Activated T-cell treated with anti-CD3 and anti-CD28 coated beads for 4 hours (primary cell): ENCODE measurements around the gene P3H1.
"Not testable (repeated sequence)": the region's sequence is repeated elsewhere in the genome, so short reads cannot be mapped to it uniquely, and the experiment has no call there.

Experiments used
- DNase-seq: peaks from one replicate; pipeline ENCODE4 v3.0.0-alpha.2; 2020

P3H1 gene

DNA sequence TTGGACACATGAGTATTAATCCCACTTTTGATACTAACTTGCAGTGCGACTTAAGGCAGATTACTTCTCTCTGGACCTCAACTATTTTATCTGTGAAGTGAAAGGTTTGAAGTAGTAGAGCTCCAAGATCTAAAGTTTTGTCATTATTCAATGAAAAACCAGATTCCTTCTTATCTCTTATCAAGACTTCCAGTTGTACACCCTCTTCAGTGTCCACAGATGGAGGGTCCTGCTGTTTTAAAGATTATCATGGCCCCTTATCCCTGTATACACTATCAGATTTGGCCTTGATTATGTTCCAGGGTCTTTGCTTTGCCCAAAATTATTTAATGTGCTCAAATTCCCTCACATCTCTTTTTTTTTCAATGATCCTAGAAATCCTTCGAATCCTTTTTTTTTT lies 1.3 kb upstream of the P3H1 start:
- no peak for DNase-seq

DNA sequence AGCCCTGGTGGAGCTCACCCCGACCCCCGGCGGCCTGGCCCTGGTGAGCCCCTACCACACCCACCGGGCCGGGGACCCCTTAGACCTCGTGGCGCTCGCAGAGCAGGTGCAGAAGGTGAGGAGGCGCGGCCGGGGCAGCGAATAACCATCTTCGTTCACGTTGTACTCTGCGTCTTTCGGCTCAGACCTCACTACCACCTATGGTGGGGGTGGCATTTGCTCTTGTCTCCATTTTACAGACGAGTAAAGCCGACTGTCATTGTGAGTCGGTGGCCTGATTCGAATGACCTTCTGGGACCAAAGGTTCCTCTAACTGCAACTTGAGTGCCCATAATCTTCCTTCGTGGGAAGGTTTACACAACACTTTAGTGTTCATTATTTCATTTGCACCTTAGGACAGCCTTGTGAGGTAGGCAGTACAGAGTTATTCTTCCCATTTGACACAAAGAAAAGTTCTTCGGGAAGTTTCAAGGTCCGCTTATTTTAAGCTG lies 727 bp upstream of the P3H1 start:
- DNase-seq, result no peak

DNA sequence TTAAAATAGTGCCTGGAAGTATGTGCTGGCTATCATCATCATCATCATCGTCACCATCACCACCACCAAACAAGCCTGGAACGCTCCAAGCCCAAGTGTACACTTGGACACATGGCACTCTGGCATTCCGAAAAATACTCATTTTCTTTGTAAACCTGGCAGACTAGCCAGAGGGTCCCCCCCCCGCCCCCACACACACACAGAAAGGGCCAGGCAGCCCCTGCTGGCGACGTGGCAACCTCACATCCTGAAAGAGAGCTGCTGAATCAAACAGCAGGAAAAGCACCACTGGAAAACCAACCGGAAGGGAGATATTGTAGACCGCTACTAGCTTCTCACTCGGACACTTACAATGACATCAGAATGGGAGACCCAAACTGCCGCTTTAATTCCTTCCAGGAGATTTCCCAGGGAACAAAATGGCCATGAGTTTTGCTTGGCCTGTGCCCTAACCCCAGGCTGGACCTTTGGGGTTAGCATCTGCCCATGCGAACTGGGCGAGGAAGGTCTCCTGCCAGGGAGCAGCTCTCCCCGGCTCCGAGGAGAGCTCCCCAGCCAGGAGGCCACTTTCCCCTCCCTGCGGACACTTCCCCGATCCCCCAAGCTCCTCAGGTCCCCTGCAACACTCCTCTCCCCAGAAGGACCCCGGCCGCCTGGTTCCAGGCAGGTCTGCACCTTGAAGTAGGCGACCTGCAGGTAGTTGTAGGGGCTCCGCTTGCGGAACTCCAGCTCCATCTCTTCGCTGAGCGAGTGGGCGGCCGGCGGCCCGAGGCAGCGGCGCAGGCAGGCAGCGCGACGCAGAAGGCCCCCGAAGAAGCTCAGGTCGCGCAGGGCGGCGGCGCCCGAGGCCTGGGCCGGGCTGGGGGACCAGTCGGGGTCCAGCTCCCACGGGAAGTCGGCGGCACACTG lies 742 bp downstream of the P3H1 start:
- peak; percentile 27 for DNase-seq

DNA sequence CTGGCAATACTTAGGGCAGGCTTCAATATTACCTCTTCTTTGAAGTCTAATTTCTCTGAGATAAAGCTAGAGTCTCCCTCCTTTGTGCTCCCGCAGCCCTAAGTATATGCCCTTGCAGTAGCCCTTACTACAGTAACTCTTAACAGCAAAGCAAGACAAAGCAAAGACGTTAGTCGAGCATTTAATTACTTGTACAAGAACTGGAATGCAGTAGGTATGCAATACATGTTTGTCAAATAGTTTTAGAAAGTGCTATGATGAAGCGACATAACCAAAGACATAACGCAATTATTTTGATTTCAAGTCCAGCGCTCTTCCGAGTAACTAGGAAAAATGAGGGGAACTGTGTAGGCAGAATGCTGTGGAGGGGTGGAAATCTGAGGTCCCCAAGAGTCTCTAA lies 1.6 kb downstream of the P3H1 start:
- DNase-seq, result no peak

DNA sequence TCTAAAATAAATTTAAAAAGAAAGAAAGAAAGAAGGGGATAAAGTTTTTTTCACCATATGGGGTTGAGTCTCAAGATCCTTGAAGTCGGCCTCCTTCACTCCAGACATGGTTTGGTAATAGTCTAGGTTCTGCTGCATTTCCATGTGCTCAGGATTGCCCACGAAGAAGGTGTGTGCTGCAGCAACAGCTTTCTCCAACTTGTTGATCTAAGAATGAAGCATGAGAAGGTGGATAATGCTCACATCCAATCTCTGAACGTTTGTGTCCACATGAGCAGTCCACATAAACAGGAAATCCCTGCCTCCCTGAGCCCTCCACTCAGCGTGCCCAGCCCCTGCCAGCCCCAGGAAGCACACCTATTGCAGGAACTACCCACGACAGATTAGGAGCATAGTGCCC lies 4.6 kb downstream of the P3H1 start:
- DNase-seq, result no peak

DNA sequence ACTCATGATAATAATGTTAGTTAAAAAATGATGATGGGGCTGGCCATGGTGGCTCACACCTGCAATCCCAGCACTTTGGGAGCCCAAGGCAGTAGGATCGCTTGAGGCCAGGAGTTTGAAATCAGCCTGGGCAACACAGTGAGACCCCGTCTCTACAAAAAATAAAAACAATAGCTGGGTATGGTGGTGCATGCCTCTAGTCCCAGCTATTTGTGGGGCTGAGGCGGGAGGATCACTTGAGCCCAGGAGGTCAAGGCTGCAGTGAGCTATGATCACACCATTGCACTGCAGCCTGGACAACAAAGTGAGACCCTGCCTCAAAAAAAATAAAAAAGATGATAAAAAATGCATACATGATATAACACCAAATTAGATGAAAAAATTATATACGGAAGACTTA lies 5.3 kb downstream of the P3H1 start:
- DNase-seq, result no peak

DNA sequence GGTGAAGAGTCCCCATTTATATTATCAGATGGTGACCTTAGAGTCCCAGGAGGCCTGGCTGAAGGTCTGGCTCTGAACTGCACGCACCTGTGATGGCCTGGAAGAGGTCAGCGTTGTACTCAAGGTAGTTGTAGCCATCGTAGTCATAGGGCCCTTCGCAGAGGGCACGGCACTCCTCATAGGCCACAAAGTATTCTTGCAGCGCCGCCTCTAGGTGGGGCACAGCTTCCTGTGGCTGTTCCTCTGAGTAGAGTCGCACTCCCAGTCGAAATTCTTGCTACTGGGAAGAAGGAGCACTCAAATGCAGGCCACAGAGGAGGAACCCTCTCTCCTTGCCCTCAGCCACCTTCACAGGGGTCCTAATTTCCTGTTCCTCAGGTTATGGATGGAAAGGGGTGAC lies 7.7 kb downstream of the P3H1 start:
- no peak for DNase-seq

DNA sequence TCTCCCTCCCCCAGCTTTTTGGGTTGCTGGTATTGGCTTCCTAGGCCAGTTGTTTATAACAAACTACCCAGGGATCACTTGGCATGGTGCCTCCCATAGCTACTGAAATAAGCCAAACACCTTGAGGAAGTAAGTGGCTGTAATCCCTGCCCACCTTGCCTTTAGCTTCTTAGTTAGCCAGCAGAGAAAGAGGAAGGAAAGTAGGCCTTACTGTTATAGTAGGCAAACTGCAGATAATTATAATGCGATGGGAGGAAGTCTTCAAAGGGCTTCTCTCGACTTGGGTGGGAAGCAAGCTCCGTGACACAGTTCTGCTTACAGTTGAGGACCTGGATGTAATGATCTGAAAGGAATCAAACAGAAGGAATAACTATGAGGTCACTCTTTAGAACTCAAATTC lies 8.2 kb downstream of the P3H1 start:
- no peak for DNase-seq

DNA sequence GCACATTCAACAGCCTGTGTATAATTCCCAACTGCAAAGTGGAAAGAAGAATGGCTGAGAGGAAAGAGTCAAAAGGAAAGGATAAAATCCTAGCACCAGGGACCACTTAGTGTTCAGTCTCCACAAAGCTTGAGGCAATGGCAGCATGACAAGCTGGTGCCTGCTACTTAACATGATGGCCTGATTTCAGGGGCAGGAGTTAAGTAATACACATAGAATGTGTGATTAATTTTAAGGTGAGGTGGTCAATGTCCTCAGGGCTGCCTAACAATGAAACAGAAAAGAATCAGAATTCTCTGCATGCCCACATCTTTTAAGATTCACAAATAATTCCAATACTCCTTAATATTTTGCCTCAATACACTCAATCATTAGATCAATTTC lies 8.9 kb downstream of the P3H1 start:
- no peak for DNase-seq

DNA sequence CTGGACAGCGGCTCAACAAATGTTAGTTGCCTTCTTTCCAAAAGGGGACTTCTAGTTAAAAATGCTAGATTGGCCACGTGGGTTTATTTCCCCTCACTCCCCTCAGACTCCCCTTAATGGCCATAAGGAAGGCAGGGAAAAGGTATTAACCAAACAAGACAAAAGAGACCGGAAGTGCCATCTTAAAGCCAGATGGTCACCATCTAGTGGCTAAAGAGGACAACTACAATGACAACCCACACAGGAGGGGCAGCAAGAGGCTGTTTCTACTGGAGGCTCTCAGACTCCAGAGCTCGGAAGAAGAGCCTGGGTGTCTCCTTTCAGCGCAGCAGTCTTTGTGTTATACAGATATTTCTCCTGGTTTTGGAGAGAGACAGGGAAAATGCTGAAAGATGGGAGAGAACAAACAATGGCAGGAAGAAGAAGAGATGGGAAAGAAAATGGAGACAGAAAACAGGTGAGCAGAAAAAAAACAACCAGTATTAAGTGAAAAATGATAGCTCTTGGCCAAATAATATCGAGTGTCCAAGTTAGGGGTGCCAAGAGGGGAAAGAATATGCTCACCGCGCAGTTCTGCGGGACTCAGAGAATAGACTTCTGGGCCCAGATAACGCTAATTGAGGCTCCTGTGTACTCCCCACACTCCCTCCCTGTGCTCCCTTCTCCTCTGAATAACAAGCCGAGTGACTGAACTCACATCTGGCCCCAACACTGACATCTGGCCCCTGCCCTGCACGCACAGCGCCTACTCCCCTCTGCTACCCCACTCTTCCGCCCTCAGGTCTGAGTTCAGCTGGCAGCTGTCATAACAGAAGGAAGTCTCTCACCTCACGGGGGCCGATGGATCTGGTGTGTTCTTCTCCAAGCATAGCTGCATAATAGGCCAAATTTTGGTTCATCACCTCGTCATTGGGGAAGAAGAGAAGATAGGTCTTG lies 9.6 kb downstream of the P3H1 start:
- no peak for DNase-seq

DNA sequence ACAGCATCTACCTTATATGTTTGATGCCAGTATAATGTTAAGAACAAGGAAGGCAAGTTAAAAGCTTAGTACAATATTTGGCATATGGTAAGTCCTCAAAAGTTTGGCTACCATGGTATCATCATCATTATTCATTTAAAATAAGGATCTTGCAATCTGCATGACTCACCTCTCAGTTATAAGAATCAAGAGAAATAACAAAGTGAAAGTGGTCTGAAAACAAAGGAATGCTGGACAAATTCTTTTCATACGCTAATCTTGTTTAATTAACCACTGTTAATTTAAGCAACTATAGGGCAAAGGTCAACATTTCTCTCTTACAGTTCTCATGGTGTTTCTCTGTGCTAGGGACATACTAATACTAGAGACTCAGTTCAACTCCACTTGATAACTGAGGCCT lies 13.8 kb downstream of the P3H1 start:
- no peak for DNase-seq

DNA sequence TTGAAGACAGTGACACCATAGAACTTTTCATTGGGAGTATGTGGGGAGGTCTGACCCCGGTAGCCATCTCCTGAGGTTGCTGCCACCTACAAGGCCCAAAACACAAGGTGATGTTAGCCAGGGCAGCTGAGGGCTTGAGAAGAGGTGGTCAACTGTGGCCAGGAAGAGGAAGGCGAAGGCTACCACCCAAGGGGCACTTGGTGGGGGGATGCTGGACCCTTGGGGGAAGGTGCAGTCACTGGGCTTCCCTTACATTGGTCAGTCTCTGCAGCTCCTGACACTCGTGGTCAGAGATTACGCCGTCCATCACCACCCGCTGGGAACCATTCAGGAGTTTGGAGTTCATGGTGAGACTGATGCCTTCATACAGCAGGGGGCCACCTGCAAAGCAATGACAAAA lies 14.5 kb downstream of the P3H1 start:
- no peak for DNase-seq

DNA sequence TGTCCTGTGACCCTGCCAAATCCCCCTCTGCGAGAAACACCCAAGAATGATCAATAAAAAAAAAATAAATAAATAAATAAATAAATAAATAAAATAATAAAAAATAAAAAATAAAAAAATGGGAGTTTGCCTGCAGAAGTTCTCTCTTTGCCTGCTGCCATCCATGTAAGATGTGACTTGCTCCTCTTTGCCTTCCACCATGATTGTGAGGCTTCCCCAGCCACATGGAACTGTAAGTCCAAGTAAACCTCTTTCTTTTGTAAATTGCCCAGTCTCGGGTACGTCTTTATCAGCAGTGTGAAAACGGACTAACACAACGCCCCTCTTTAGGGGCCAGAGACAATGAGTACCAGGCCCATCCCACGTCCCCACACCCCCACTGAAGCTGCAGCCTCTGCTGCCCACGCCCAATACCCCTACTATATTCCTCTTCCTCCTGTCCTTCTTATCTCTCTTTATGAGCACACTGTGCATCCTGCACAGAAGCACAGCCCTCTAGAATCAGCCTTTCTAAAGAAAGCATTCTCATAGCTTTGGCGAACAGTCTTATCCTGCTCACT lies 15.2 kb downstream of the P3H1 start:
- DNase-seq, result not testable (repeated sequence)

DNA sequence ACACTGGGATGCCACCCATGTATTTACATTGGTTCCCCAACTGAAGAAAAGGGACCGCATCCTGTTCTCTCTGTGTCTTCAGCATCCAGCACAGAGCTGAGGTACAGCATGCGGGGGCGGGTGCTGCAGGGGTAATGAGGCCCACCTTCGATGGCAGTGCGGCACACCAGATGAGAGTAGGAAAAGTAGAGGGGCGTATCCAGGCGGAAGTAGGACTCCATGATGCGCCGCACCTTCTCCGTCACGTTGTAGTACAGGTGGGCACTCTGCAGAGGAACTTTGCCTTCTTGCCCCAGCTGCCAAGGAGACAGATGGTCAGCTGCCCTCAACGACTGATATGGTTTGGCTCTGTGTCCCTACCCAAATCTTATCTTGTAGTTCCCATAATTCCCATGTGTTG lies 16.8 kb downstream of the P3H1 start:
- no peak for DNase-seq

DNA sequence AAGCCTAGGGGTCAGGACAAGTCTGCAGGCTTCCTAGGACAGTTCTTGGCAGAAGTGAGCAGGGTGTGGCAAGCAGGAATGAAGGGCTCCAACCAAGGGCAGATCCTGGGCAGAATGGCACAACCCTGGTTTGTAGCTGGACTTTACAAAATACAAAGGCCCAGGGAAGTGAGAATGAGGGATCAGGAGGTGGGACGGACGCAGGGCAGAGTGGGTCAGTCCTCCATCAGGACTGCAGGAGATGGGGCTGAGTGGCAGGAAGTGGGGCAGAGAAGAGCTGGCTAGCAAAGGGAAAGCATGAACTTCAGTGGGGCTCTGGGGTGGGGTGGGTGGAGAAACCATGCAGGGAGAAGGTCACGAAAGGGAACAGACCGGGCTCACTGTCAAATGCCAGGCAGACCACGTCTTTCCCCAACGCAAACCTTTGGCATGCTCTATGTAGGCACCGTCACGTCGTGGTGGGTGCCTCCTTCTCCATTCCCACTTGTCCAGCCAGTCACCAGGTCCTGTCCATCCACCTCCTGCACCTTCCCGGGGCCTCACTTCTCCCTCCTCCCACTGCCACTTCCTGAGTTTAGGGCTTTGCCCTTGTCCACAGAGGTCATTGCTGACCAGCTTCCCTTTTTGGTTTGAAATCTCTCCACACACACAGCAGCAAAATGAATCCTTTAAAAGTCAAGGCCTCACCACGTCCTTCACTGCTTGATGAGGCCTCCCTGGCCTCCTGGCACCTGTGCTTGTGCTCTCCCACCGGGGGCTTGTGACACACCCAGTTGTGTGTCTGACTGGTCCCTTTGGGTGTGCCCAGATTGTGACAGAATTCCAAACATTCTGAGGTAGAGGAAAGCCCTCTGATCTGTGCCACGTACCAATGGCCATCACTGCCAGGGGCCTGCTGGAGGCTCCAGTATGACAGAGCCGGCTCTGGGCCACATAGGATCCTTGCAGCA lies 18.1 kb downstream of the P3H1 start:
- no peak for DNase-seq

DNA sequence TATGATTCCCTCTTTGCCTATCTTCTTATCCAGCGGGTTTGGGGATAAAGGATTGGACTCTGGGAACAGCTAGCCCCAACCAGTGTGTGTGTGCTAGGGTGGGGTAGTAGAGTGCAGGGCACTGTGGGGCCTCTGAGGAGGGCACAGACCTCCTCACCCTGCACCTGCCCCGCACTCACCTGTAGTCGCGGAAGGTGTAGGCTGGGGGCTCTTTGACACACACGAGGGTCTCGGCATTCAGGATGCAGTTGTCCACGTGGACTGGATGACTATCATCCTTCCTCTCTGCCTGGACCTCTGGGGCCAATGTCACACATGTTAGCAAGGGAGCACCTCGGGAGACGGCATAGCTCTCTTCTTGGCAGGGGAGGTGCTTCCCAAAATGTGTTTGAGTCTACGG lies 18.8 kb downstream of the P3H1 start:
- no peak for DNase-seq

DNA sequence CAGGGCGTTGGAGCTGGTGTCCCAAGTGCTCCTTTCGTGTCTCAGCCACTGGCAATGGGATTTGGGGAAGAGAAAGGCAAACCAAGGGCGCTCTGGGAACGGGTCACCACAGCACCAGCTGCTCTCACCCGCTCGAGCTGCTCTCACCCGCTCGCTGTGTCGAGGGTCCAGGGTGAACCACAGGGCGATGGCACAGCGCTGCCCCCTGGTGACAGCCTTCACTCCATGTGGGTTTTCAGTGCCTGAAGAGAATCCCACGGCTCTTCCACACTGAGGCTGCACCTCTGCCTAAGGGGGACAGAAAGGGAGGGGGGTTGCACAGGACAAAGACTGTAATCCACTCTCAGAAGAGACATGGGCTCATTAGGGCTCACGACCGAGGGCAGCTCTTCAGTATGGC lies 19.7 kb downstream of the P3H1 start:
- DNase-seq, result peak; percentile 41

DNA sequence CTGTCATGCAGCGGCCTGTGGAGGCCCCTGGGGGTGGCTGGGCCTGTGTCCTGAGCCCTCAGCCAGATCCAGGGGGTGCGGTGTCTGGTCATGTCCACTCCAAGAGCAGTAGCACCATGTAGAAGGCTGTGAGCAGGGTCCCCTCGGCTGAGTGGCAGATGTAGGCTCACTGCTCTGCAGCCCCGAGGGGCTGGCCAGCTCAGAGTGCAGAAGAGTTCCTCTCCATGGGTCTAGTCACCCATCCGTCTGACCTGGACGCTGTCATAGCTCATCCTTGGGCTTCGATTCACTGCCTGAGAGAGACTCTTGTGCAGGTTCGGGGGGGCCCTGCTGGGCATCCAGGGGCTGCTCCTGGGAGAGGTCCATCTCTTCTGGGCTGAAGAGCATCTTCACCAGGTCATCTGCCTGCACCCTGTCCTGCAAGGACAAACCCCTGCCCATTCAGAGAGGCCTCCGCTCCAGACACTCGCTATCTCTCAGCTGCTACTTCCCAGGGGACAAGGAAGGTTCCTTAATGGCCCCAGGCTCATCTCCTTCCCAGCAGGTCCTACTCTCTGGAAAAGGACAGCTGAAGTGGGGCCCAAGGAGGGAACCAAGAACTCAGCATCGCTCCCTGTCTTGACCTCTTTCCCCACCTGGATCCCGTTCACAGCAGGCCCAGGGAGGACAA lies 20.3 kb downstream of the P3H1 start:
- no peak for DNase-seq

DNA sequence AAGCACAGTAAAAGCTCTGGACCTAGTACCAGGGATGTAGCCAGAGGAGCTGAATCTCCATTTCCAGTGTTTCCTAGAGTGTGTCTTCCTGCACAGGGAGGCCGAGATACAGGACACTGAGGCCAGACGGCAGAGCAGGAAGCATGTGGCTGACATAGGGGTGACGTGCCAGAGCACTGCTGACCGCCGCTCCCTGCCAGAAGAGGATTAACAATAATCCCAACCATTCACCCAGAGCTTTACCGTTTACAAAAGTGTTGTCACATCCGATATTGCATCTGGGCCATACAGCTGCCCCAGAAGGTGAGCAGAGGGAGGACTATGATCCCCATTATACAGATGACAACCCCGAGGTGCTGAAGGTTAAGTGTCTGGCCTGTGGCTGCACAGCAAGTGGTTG lies 21.0 kb downstream of the P3H1 start:
- DNase-seq, result no peak

DNA sequence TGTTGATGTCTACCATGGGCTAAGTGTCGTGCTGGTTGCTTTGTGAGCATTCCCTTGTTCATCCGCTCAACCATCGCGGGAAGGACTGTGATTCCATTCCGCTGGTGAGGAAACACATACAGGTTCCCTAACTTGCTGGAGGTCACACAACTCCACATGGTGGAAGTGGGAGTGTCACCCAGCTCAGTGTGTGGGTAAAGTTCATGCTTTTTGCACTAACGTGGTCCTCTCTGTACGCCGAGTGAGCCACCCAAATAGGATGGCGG lies 22.7 kb downstream of the P3H1 start:
- DNase-seq, result no peak

DNA sequence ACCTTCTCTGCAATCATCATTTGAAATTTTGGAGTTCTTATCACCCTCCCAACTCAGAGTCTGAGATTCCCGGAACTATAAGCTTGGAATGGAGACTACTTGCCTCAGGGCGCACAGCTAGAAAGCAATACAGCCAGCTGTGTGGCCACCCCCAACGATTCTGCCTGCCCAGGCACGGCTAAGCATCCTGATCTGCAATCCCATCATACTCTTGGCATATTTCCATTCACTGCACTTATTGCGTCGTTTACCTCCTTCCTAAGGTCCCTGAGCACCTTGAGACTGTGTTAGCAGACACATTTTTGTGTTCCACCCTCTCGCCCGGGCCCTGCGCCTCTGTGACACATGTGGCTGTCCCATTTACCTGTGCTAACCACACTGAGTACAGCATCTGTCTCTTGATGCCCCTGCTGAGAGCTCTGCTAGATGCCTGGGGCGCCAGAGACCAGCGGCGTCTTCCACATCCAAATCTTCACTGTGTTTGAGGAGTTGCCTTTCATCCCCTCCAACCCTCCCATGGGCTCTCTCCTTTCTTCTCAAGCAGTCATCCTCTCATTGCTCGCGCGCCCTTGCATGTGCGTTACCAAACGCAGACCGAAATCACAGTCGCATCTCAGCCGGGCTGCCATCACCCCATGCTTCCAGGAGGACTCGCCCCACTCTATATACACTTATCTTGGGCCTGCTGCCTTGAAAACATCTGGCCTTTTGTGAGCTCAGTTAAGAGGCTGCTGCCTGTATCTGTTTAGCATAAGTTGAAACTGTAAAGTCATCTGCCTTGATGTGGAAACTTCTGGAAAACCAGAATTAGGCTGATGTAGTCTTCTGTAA lies 23.3 kb downstream of the P3H1 start:
- no peak for DNase-seq
